DND-41 (cell line): ENCODE data around the gene TRIM16.

Source experiments
- CTCF ChIP-seq: IDR thresholded peaks from 2 replicates; pipeline ENCODE4 v1.5.1; 2012; ENCODE audit warnings: borderline replicate concordance, low read length, moderate library complexity, mild to moderate bottlenecking; ENCODE audit not compliant: poor library complexity, severe bottlenecking; ENCODE audit errors: extremely low read depth
- EZH2 ChIP-seq: IDR thresholded peaks from 3 replicates; pipeline ENCODE4 v1.6.1; 2012; ENCODE audit warnings: borderline replicate concordance, low read depth, mild to moderate bottlenecking, moderate library complexity, low read length, inconsistent platforms; ENCODE audit not compliant: severe bottlenecking

- TF ChIP-seq CTCF (no peak), EZH2 (no peak)
Observed at GRCh38 chr17:15663691-15664090, 20.4 kb downstream of the TRIM16 start.
